H9 (cell line): ENCODE results near the gene RALY. TPM values are rescaled to one million over a fixed set of nuclear protein-coding genes. Genes with fewer than 3 reads are reported as not detected.

Experiments used
- DNase-seq: peaks from one replicate; pipeline ENCODE4 v3.0.0-alpha.2; 2017
- H2AFZ ChIP-seq: one replicate; pipeline ENCODE4 v1.6.1; 2013; ENCODE audit warnings: mild to moderate bottlenecking, low read length, control low read depth, moderate library complexity
- H2AK5ac ChIP-seq: 2 replicates; pipeline ENCODE4 v1.6.1; 2013; ENCODE audit warnings: low read length, control low read depth, mixed read lengths; ENCODE audit not compliant: insufficient read length
- H2BK120ac ChIP-seq: one replicate; pipeline ENCODE4 v1.6.1; 2013; ENCODE audit warnings: low read depth, mild to moderate bottlenecking, low read length, control low read depth, inconsistent platforms; ENCODE audit not compliant: poor library complexity, severe bottlenecking
- H2BK12ac ChIP-seq: 2 replicates; pipeline ENCODE4 v1.6.1; 2013; ENCODE audit warnings: low read length, control low read depth, mixed read lengths, low read depth; ENCODE audit not compliant: insufficient read length
- H2BK15ac ChIP-seq: 2 replicates; pipeline ENCODE4 v1.6.1; 2013; ENCODE audit warnings: low read depth, low read length, control low read depth
- H2BK20ac ChIP-seq: one replicate; pipeline ENCODE4 v1.6.1; 2013; ENCODE audit warnings: low read depth, mild to moderate bottlenecking, low read length, control low read depth, inconsistent platforms; ENCODE audit not compliant: poor library complexity, severe bottlenecking
- H2BK5ac ChIP-seq: 2 replicates; pipeline ENCODE4 v1.6.1; 2013; ENCODE audit warnings: low read length, control low read depth, mixed read lengths; ENCODE audit not compliant: insufficient read length
- H3K14ac ChIP-seq: 2 replicates; pipeline ENCODE4 v1.6.1; 2013; ENCODE audit warnings: low read length, control low read depth; ENCODE audit not compliant: insufficient read depth
- H3K18ac ChIP-seq: 2 replicates; pipeline ENCODE4 v1.6.1; 2013; ENCODE audit warnings: low read depth, mild to moderate bottlenecking, mixed read lengths, low read length, control low read depth; ENCODE audit not compliant: insufficient read length
- H3K23ac ChIP-seq: 2 replicates; pipeline ENCODE4 v1.6.1; 2013; ENCODE audit warnings: low read length, control low read depth, mixed read lengths, low read depth; ENCODE audit not compliant: insufficient read length
- H3K23me2 ChIP-seq: 2 replicates; pipeline ENCODE4 v1.6.1; 2013; ENCODE audit warnings: low read depth, mild to moderate bottlenecking, mixed read lengths, low read length, control low read depth; ENCODE audit not compliant: insufficient read length, poor library complexity, severe bottlenecking
- H3K27ac ChIP-seq: 2 replicates; pipeline ENCODE4 v1.5.1; 2013; ENCODE audit warnings: low read length, control low read depth, mixed read lengths, low read depth; ENCODE audit not compliant: insufficient read length
- H3K27me3 ChIP-seq: 2 replicates; pipeline ENCODE4 v1.6.1; 2013; ENCODE audit warnings: low read length, control low read depth, inconsistent platforms; ENCODE audit not compliant: insufficient read depth
- H3K4ac ChIP-seq: 2 replicates; pipeline ENCODE4 v1.6.1; 2013; ENCODE audit warnings: low read depth, mild to moderate bottlenecking, control low read depth, inconsistent platforms, low read length, moderate library complexity
- H3K4me1 ChIP-seq: 2 replicates; pipeline ENCODE4 v1.6.1; 2013; ENCODE audit warnings: low read length, control low read depth, inconsistent platforms; ENCODE audit not compliant: insufficient read depth
- H3K4me2 ChIP-seq: 2 replicates; pipeline ENCODE4 v1.6.1; 2013; ENCODE audit warnings: low read length, control low read depth, mixed read lengths; ENCODE audit not compliant: insufficient read length, insufficient read depth
- H3K56ac ChIP-seq: 2 replicates; pipeline ENCODE4 v1.6.1; 2013; ENCODE audit warnings: low read depth, mild to moderate bottlenecking, mixed read lengths, low read length, control low read depth; ENCODE audit not compliant: insufficient read length
- H3K79me1 ChIP-seq: 2 replicates; pipeline ENCODE4 v1.6.1; 2013; ENCODE audit warnings: low read depth, mild to moderate bottlenecking, moderate library complexity, low read length, control low read depth, inconsistent platforms; ENCODE audit not compliant: insufficient read depth, poor library complexity, severe bottlenecking
- H3K79me2 ChIP-seq: 2 replicates; pipeline ENCODE4 v1.6.1; 2013; ENCODE audit warnings: low read length, control low read depth, inconsistent platforms; ENCODE audit not compliant: insufficient read depth
- H3K9ac ChIP-seq: 2 replicates; pipeline ENCODE4 v1.6.1; 2013; ENCODE audit warnings: low read length, control low read depth, mixed read lengths; ENCODE audit not compliant: insufficient read length; ENCODE audit errors: extremely low read depth
- H3K9me3 ChIP-seq: one replicate; pipeline ENCODE4 v1.6.1; 2013; ENCODE audit warnings: low read depth, low read length, inconsistent platforms; ENCODE audit not compliant: control insufficient read depth
- H3T11ph ChIP-seq: one replicate; pipeline ENCODE4 v1.6.1; 2013; ENCODE audit warnings: mild to moderate bottlenecking, low read length, control low read depth, inconsistent platforms
- H4K20me1 ChIP-seq: one replicate; pipeline ENCODE4 v1.6.1; 2013; ENCODE audit not compliant: control insufficient read depth, insufficient read length, insufficient read depth
- H4K5ac ChIP-seq: 2 replicates; pipeline ENCODE4 v1.6.1; 2013; ENCODE audit warnings: low read depth, mild to moderate bottlenecking, mixed read lengths, low read length, control low read depth; ENCODE audit not compliant: insufficient read length
- H4K8ac ChIP-seq: replicated peaks from 2 replicates; pipeline ENCODE4 v1.6.1; 2013; ENCODE audit warnings: low read length, control low read depth, mixed read lengths, low read depth; ENCODE audit not compliant: insufficient read length
- H4K91ac ChIP-seq: 2 replicates; pipeline ENCODE4 v1.6.1; 2013; ENCODE audit warnings: low read depth, mild to moderate bottlenecking, moderate library complexity, mixed read lengths, low read length, control low read depth; ENCODE audit not compliant: insufficient read length
- H3K27ac Mint-ChIP-seq, 3 experiments: 2 replicates in 2 of 3; 3 replicates in 1 of 3; pipeline ENCODE4 v1.8.0; 2020 to 2021; ENCODE audit warnings: mixed read lengths in 3 of 3, mild to moderate bottlenecking in 1 of 3, moderate library complexity in 1 of 3
- H3K27me3 Mint-ChIP-seq: 2 replicates; pipeline ENCODE4 v1.8.0; 2021; ENCODE audit warnings: low read depth, mild to moderate bottlenecking, moderate library complexity, mixed read lengths
- H3K36me3 Mint-ChIP-seq, 3 experiments: 2 replicates in 2 of 3; 3 replicates in 1 of 3; pipeline ENCODE4 v1.8.0; 2020 to 2021; ENCODE audit warnings: low read depth in 3 of 3, mixed read lengths in 3 of 3; ENCODE audit not compliant: insufficient read depth in 1 of 3
- H3K4me1 Mint-ChIP-seq, 2 experiments: 2 replicates each; pipeline ENCODE4 v1.8.0; 2020; ENCODE audit warnings: mixed read lengths in 2 of 2
- H3K4me3 Mint-ChIP-seq, 2 experiments: 2 replicates in 1 of 2; 3 replicates in 1 of 2; pipeline ENCODE4 v1.8.0; 2020 to 2021; ENCODE audit warnings: mild to moderate bottlenecking in 2 of 2, mixed read lengths in 2 of 2, moderate library complexity in 1 of 2
- H3K9me3 Mint-ChIP-seq, 2 experiments: 2 replicates in 1 of 2; 3 replicates in 1 of 2; pipeline ENCODE4 v1.8.0; 2020; ENCODE audit warnings: mild to moderate bottlenecking in 2 of 2, mixed read lengths in 2 of 2, moderate library complexity in 1 of 2
- CTCF ChIP-seq: fragments of 200-600 bp; sonication (generic); conservative IDR thresholded peaks from 3 replicates; pipeline ENCODE4 v1.8.0; 2021; ENCODE audit warnings: antibody characterized with exemption, mild to moderate bottlenecking
- WGBS: extraction: QIAGEN DNeasy Blood & Tissue Kit; methylation state at CpG from one replicate; pipeline ENCODE4 v1.1.7; 2013; ENCODE audit warnings: missing lambda C conversion rate, low lambda C conversion rate, mixed read lengths; ENCODE audit not compliant: insufficient read length; ENCODE audit errors: extremely low coverage; 5-methylcytosine and 5-hydroxymethylcytosine counted together
- total RNA-seq: library from RNA; stranded (reverse); gene quantifications from 2 replicates; pipeline ENCODE4 v1.2.1, GENCODE V29; 2021

The RALY gene
- total RNA-seq, 1 experiment from 2014 or later = 199 TPM

- Histone ChIP-seq H2BK120ac (no peak overlapping the region), H3K4ac (no peak overlapping the region), H3K9me3 (no peaks in the 10 kb centered on the region), H3K18ac (no peak overlapping the region), H2AK5ac (no peak overlapping the region), H4K5ac (no peak overlapping the region), H2BK20ac (no peak overlapping the region), H3K23ac (no peak overlapping the region), H4K8ac (no peak overlapping the region), H3K27ac (no peak overlapping the region), H2BK5ac (no peak overlapping the region), H3K79me2 (no peaks in the 10 kb centered on the region; the same call in 1 of the 2 replicates), H3K4me1 (no peaks in the 10 kb centered on the region), H4K20me1 (no peaks in the 10 kb centered on the region), H4K91ac (no peak overlapping the region), H3K14ac (no peak overlapping the region), H2AFZ (no peak overlapping the region), H3K27me3 (no peaks in the 10 kb centered on the region), H3K56ac (no peak overlapping the region), H2BK12ac (no peak overlapping the region), H3K4me2 (no peak overlapping the region), H3K23me2 (no peaks in the 10 kb centered on the region), H3T11ph (no peak overlapping the region), H3K9ac (no peak overlapping the region), H2BK15ac (no peak overlapping the region), H3K79me1 (no peaks in the 10 kb centered on the region)
- Mint-ChIP-seq H3K4me3 (no peak overlapping the region), H3K27ac (no peak overlapping the region), H3K27me3 (no peaks in the 10 kb centered on the region), H3K4me1 (peaks cover 16 to 19% of the 10 kb centered on the region in 2 experiments), H3K9me3 (no peaks in the 10 kb centered on the region), H3K36me3 (peaks cover 0 to 2% (median 2%) of the 10 kb centered on the region in 3 experiments; a peak in 2 of 7 replicates)
- no CpG with 5 or more reads among the region's 5 CpGs for WGBS
- no peak for DNase-seq
- TF ChIP-seq CTCF = no peak
Observed at GRCh38 chr20:34062570-34063482, 69.1 kb downstream of the RALY start.
